ENCODE results near the gene EML3. TPM values are rescaled to one million over a fixed set of nuclear protein-coding genes. Genes with fewer than 3 reads are reported as not detected.

Gene EML3
- total and polyA plus RNA-seq, 3 donors from 2014 or later, result 29.3 to 57.8 (median 39.3) TPM

DNA sequence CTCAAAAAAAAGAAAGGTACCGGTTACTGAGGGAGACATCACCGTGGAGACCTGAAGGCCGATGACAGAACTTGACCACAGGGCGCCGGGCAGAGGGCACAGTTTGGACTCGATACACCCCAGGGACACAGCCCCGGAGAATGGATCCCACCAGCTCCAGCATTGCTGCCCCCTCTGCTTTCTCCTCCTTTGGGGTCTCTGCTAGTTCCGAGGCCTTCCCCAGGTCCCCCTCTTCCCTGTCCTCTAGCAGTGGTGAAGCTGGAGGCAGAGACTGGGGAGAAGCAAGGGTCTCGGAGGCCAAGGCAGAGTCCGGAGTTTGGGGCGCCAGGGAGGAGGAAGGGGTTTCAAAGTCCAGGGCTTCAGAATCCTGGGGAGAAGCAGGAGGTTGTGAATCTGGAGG is 34.0 kb downstream of the EML3 start:
- no peak for DNase-seq
- Histone ChIP-seq H3K9me3 (no peaks in the 10 kb centered on the region), H3K27me3 (no peaks in the 10 kb centered on the region), H3K36me3 (ENCODE audit: low read depth, missing control alignments) (no peaks in the 10 kb centered on the region), H3K4me3 (no peak overlapping the region), H3K4me1 (peaks cover 29% of the 10 kb centered on the region), H3K27ac (no peak overlapping the region)
- no peak for TF ChIP-seq POLR2A (IDR thresholded peaks at IDR 0.05)
- TF ChIP-seq CTCF (IDR thresholded peaks at IDR 0.05), result no peak
- intact Hi-C loops (cut with DNase I; ENCODE audit: low total_unique reads), result no loop called here
- WGBS, 2 donors, result 95 to 97% methylated on average over 7 to 11 of the region's 11 CpGs

DNA sequence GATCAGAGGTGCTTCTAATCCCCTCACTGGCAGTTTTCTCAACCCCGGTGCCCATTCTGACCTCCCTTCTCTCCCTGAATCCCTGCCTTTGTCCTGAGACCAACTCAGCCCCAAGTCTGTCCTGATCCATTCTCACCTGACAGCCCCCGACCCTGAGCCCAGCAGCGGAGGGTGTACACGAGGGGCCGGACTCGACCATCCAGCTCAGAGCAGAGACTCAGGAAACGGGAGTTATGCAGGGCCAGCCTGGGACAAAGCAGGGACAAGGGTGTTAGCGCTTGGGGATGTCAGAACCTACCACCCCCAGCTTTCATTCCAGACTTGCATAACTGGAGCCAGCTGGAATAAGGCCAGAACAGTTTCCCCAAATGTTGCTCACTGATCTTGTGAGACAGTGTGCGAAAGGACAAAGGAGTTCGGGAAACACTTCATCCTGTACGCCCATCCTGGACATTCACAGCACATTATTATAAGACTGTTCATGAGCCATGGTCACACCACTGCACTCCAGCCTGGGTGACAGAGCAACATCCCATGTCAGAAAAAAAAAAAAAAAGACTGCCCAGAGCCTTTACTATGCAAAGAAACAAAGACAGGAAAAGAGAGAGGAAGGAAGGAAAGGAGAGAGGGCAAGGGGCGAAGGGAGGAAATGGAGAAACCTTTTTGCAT is 35.4 kb downstream of the EML3 start:
- Histone ChIP-seq H3K27me3 (no peaks in the 10 kb centered on the region), H3K4me3 (no peak overlapping the region), H3K36me3 (ENCODE audit: low read depth, missing control alignments) (no peaks in the 10 kb centered on the region), H3K27ac (peak overlapping the region; percentile 15 to 25), H3K9me3 (no peaks in the 10 kb centered on the region), H3K4me1 (peaks cover 35% of the 10 kb centered on the region)
- intact Hi-C loops (cut with DNase I; ENCODE audit: low total_unique reads), result no loop called here
- TF ChIP-seq POLR2A (IDR thresholded peaks at IDR 0.05) (no peak), CTCF (IDR thresholded peaks at IDR 0.05) (no peak)
- 71 to 74% methylated on average over 8 to 12 of the region's 12 CpGs for WGBS, 2 donors
- no peak for DNase-seq

- Histone ChIP-seq H3K4me1 (peaks cover 28% of the 10 kb centered on the region), H3K27me3 (no peaks in the 10 kb centered on the region), H3K36me3 (ENCODE audit: low read depth, missing control alignments) (no peaks in the 10 kb centered on the region), H3K27ac (peak overlapping the region; percentile 87 to 95), H3K9me3 (no peaks in the 10 kb centered on the region), H3K4me3 (no peak overlapping the region)
- TF ChIP-seq POLR2A (IDR thresholded peaks at IDR 0.05), result no peak
- no peak for TF ChIP-seq CTCF (IDR thresholded peaks at IDR 0.05)
- WGBS, 2 donors, result 69 to 70% methylated on average over 14 of the region's 14 CpGs
- intact Hi-C loops (cut with DNase I; ENCODE audit: low total_unique reads), result no loop called here
- DNase-seq, result no peak
Measured at GRCh38 chr11:62575837-62576236, 36.7 kb downstream of the EML3 start.

- Histone ChIP-seq H3K36me3 (ENCODE audit: low read depth, missing control alignments) (no peaks in the 10 kb centered on the region), H3K4me1 (peaks cover 28% of the 10 kb centered on the region), H3K9me3 (no peaks in the 10 kb centered on the region), H3K4me3 (peak overlapping the region; percentile 69 to 95), H3K27me3 (no peaks in the 10 kb centered on the region), H3K27ac (peak overlapping the region; percentile 87 to 95)
- intact Hi-C loops (cut with DNase I; ENCODE audit: low total_unique reads), result no loop called here
- 37 to 40% methylated on average over 10 to 17 of the region's 17 CpGs for WGBS, 2 donors
- TF ChIP-seq POLR2A (IDR thresholded peaks at IDR 0.05), result no peak
- TF ChIP-seq CTCF (IDR thresholded peaks at IDR 0.05), result no peak
- DNase-seq, result no peak
Measured at GRCh38 chr11:62575156-62575555, 37.4 kb downstream of the EML3 start.

Measured in testis (tissue), 3 donors.